HG03469 (cell line): ENCODE data around the gene RGS3.
"Not testable (repeated sequence)": the region's sequence is repeated elsewhere in the genome, so short reads cannot be mapped to it uniquely, and the experiment has no call there.

Experiments used
- ATAC-seq: cut with Tn5 transposase; IDR thresholded peaks from one replicate; pipeline ENCODE4 v1.9.1; 2021; ENCODE audit warnings: mild to moderate bottlenecking, moderate library complexity, moderate number of reproducible peaks; ENCODE audit not compliant: unreplicated experiment

RGS3 gene

DNA sequence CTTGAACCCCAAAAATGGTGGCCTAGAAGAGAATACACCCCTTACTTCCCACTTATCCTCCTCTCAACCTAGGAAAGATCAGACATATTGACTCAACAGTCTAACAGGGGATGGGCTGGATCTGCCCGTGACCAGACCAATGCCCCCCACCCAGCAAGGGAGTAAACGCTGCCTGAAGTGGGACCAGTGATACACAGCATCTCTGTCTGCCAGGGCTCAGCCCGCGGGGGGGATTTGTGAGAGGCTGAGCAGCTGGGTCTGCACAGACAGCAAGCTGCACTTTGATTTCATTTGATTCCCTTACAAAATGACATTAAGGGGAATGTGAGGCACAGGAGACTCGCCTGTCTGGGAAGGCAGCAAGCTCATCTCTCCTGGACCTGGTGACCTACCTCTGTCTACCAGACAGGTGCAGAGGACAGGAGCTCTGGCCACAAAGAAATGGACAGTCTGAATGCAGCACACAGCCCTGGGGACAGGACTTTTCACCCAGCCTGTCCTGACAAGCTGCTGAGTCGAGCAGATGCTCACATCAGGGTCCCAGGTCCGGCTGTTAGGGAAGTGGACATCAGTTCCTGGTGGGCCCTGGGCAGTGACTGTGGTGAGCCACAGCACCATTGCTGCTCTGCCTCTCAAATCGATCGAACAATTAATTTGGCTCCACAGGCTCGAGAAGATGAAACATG, 79.9 kb downstream of the RGS3 start:
- no peak for ATAC-seq

DNA sequence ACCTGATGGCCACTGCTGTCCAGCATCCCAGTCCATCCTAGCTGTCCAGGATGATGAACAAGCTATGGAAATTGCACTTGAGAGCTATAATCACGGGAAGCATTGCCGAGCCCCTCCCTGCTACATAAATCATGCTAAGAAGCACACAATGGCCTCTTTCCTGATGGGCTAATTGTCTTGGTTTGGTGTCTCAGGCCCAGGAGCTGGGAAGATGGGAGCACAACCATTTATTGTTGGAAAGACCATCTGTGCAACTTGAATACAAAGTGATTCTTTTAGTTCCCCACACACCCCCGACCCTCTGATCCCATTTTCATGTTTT, 80.4 kb downstream of the RGS3 start:
- ATAC-seq = no peak

DNA sequence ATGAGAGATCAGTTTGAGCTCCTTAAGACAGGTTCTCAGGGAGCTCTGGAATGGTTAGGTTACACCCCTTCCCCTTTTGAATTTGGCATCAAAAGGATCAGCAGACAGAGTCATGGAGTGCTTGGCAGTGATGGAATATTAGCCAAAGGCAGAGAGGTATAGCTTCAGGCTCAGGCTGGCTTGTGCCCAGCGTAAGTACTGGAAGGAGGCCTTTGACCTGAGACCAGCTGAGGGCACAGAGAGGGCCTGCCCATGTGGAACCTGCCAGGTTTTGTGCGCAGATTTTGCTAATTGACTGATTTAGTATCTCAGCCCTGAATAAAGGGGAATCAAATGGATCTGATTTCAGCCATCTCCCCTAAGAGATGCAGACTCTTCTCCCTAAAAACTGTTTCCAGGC, 81.5 kb downstream of the RGS3 start:
- no peak for ATAC-seq

DNA sequence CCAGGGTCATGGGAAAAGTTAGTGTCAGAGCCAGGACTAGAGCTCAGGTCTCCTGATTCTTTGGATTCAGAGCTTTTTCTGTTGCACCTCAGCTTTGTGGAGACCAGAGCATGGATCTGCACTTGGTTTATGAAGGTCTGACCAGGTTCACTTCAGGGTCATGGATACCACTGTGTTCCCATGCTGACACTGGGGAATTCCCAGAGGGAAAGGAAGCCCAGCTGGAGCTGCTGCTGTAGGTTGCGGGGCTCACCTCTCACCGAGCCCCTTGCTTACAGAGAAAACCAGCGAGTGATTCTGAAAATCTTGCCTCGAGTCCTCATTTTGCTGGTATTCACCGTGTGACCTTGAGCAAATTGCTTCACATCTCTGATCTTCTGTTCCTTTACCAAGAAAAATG, 83.0 kb downstream of the RGS3 start:
- no peak for ATAC-seq

DNA sequence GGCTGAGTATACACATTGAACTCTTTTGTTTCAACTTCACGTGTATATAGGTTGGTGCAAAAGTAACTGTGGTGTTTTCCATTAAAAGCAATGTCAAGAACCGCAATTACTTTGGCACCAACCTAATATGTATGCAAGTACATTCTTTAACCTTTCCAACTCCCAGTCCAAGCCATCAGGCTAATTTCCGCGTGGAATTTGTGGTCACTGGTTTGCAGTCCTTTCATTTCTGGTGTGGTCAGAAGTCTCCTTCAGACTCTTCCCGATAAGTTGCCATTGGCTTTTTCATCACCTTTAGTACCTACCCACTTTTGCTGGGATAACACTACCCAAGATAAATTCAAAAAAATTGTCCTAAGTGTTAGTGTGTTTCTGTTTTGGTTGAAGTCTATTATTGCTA, 84.0 kb downstream of the RGS3 start:
- ATAC-seq = no peak

DNA sequence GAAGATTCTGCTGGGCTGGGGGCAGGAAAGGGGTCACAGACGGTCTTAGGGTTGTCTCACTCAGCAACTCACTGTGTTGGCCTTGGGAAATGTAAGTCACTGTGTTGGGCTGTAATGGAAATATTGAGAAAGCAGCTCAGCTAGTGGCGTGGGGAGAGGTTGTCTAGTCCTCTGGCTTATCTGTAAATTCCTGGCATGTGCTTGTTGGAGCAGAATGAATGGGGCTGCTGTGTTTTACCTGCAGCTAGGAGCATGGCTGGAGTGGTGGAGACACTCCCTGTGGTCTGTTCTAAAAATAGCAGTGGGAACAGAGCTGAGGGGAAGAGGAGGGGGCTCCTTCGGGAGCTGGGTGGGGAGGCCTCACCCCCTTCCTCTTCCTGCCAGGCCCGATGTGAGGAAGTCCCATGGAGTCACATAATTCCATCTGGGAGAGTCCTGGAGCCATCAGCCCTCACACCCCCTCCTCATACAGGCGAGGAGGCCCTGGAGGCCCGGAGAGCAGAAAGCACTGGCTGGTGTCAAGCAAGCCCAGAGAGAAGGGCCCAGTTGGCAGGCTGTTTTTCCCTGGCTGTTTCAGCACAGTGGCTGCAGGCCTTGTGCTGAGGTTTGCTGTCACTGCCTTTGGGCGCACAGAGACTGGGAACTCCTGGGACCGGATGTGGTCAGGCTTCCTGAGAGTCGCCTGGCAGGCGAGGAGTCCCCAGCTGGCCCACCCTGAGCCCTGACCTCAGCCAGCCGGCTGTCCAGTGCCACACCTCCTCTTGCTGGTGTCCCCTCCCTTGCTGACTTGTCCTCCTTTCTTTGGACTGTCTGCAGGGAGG, 84.9 kb downstream of the RGS3 start:
- no peak for ATAC-seq

DNA sequence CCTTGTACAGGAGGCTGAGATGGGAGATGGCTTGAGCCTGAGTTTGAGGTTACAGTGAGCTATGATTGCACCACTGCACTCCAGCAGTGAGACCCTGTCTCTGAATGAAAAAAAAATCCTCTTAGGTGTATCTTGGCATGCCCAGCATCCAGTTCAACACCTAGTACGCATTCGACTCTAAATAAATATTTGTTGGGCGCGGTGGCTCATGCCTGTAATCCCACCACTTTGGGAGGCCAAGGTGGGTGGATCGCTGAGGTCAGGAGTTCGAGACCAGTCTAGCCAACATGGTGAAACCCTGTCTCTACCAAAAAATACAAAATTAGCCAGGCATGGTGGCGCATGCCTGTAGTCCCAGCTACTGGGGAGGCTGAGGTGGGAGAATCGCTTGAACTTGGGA, 86.4 kb downstream of the RGS3 start:
- not testable (repeated sequence) for ATAC-seq

DNA sequence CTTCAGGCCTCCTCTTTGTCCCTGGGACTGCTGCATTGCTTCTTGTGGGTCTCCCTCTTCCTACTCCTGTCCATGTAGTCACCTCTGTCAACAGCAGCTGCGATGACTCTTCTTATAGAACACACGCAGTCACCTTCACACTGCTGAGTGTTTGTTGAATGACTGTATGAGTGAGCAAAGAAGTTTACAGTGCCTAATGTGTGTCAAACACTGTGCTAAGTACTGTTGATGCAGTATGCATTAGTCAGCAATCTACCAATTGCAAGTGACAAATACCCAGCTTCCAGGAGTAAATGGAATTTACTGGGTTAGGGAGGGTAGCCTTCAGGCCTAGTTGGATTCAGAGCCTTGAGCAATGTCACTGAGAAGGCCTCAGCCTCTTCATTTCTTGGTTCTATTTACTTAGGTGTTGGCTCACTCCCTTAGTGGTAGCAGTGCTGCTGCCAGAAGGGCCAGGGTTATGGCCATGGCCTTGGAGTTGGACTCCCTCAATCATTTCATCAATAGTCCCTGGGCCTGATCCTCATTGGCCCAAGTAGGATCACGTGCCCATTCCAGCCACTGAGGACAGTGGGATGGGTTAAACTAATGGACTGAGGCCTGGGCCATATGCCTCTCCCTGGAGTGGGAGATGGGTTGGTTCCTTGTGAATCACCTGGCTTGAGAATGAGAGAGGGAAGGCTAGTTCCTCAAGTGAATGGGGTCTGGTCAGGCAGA, 93.5 kb downstream of the RGS3 start:
- ATAC-seq = no peak

DNA sequence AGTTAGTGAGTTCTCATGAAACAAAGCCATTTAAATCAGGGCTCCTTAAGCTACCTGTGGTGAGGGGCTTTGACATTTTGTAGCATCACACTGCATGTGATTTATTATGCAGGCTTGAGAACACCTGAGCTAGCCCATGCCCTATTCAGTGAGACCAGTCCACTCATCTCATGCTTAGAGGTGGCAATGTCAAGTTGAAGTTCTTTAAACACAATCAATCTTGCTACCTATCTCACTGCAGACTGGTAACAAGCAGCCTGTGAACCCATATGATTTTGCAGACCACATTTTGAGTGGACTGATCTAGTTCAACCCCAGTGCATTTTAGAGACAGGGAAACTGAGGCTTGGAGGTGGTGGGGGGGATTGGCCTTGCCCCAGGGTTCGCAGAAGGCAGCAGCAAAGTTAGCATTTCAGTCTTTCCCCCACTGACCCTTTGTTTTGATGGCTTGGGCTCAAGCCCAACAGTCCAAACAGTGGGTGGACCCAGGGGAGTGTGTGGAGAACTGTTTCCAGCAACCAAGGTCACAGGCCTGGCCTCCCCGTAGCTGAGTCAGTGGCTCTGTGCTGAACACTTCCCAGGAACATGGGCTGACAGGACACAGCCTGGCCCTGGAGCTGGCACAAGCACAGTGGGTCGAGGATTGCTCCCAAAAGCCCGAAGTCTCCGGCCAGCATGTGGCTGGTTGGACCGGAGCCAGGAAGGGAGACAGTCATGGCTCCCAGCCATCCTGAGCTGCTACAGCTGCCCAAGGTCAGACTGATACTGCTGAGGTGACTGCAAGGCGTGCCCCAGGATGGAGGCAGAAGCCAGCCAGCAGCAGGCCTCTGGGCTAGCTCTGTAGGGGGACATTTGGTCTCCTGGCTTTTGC, 95.3 kb downstream of the RGS3 start:
- ATAC-seq = no peak

DNA sequence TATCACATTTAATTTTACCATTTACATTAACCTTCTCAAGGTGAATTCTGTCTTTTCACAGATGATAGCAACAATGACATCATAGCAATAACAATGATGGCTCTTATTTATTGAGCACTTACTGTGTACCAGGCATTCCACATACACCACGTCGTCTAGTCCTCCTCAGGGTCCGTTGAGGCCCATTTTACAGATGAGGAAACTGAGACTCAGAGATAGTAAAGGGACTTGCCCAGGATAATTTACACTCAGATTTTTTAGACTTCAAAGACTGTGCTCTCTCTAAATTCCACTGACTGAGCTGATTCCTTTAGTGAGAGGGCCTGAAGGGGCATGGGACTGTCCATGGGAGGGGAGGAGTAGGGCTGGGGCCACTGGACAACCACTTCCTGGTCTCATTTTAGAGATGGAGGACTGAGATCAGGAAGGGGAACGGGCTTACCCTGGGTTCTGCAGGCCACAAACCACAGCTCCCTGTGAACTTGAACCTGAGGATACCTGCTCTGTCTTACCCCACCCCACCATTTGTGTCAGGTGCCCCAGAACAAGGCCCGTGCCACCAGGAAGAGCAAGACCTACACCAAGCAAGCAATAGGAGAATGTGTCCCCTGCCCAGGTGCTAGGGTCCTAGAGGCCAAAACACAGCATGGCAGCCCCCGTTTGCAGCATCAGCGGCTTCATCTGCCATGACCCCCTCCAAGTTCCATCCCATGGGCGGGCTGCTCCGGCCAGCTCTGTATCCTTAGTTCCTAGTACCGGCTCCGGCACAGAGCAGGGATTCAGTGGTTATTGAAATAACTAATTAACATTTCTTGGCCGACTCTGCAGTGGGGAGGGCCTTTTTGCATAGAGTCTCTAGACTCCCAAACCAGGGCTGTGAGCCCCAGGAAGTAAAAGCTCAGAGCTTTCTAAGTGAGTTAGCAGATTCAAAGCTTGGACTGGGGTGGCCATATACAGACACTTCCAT, 96.6 kb downstream of the RGS3 start:
- ATAC-seq = no peak

DNA sequence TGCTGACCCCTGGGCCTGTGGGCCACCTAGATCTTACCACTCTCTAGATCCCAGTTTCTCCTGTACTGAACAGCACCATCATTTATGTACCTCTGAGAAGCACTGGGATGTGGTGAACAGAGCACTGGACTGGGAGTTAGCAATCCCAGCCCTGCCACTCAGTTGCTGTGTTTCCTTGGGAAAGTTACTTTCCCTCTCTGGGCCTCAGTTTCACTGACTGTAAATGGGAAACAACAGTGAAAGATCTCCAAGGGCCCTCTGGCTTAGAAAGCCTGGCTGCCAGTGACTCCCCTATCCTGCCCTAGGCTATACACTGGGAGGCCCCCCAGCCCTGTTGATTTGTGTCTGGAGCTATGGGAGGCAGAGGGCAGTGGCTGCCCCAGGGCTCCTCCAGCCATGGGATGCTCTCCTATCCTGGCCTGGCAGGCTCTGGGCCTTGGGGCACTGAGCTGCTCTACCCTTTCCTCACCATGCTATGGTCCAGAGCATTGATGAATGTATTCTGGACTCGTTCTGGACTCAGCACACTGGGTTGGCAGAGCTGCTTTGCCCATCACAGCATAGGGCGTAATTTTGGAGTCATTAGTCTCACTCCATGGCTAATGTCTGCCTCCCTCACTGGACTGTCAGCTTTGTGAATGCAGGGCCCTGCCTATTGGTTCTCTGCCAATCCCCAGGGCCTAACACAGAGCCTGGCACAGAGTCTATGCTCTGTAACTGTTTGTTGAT, 99.3 kb downstream of the RGS3 start:
- no peak for ATAC-seq

DNA sequence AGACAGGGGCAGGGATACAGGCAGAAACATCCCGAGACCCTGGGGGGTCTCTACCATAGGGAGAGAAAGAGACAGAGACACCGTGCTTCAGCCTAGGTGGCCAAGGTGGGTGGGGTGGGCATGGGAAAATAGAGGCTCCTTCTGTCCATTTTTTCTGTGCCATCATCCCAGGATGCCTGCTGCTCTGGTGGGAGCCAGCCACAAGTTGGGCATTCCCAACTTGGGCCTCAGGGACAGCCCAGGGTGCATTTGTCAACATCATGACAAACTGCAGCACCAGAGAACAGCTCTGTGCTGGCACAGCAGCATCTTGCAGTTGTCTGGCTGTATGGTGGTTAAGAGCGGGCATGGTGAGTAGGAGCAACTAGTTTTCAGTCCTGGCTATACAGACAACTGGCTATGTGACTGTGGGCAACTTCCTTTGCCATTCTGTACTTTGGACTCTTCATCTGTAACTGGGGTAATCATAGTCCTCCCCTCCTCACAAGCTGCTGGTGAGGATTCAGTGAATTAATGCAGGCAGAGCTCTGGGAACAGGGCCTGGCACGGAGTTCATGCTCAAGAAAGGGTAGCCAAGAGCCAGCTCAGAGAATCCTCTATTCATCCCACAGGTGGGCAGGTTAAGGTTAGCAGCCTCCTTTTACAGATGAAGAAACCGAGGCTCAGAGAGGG, 100.4 kb downstream of the RGS3 start:
- no peak for ATAC-seq

DNA sequence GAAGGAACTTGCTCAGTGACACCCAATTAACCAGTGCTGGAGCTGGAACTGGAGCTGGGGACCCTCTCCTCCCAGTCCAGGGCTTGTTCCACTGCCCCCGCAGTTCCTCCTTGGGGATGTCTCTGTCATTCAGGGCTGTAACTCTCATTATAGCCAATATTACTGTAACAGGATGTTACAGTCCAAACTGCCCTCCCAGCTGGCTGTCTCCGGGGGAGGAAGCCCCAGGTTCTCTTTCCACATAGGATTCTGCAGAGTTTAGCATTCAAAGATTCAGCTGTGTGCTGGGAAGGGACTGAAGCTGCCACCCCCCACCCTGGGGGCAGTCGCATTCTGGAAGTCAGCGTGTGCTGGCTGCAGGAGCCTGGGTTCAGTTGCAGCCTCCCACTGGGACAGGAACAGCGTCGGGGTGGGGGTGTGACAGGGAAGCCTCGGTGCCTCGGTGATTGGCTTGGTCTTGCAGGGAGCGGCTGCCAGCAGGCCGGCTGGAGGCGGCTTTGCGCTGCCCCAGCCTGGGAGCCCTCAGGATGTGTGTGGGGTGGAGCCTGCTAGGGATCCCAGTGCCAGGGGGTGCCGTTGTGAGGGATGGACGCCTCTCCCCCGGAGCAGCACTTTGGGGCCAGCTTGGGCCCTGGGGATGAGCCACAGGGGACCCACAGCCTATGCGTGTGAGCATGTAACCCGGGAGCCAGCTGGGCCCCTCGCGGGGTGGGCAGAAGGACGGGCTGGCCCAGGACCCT, 101.1 kb downstream of the RGS3 start:
- ATAC-seq = no peak

DNA sequence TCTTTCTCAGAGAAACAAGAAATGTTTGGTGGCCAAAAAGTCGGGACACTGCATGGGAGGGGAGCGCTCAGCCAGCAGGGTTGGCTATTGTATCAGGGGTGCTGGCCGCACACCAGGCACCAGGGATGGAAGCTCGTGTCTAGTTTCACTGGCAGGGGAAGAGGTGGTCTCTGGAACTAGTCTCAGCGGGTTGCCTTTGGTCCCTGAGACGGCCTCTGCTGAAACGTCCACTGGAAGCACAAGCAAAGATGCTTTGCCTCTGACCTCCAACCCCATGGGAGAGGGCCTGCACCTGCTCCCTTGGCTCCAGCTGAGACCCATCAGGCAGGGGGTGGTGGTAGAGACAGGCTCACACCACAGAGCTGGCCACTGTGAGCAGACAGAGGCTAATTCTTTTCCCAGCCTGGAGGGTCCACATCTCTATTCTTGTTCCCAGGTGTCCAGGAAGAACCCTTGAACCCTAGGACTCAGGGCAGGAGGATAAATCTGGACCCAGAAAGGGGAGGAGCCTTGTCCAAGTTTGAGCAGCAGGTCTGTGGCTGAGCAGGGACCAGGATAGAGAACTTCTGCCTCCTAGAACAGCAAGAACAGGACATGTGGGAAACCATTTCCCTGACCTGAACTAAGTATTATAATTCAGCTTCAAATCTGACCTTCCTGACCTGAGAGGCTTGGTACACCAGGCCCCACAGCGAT, 102.6 kb downstream of the RGS3 start:
- no peak for ATAC-seq

DNA sequence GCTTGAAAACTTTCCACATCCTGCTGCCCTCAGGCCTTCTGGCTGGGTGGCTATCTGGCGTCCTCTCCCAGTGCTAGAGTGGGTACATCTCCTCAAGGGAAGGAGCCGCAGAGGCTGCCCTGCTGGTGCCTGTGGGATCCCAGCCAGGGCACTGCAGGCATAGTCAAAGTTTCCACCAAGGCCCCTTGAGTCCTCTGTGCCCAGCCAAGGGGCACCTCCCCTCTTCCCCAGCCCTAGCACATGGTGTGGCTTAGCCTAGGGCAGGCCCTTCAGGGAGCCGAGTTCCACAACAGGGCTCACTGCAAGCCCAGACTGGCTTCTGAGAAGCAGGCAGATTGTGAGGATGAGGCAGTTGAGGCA, 103.2 kb downstream of the RGS3 start:
- no peak for ATAC-seq

DNA sequence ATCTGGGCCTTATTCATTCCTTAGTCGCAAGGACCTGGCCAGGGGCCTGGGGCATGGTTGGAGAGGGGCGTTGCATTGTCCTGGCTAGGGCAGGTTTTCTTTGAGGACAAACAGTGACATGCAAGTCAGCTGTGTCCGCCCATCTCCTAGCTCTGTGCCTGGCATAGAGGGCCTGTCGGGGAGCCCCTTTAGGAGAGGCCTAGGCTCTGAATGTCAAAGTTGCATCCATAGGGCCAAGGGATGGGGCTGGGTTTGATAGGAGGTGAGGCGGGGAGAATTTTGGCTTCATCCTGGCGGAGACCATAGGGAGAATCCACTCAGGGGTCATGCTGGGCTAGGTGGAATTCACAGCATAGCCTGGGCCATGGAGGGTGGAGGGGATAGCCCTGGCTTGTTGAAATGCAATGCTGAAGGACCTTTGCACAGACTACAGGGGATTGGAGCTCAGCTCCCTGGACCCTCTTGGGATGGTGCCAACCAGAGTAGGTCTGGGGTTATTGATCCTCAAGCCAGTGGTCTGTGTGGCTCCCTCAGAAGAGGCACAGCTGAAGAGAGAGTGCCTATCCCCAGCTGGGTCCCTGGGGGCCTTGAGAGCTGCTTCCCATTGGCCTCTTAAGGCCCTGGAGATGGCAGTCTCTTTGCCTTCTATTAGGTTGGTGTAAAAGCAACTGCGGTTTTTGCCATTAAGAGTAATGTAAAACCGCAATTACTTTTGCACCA, 104.0 kb downstream of the RGS3 start:
- ATAC-seq = no peak

DNA sequence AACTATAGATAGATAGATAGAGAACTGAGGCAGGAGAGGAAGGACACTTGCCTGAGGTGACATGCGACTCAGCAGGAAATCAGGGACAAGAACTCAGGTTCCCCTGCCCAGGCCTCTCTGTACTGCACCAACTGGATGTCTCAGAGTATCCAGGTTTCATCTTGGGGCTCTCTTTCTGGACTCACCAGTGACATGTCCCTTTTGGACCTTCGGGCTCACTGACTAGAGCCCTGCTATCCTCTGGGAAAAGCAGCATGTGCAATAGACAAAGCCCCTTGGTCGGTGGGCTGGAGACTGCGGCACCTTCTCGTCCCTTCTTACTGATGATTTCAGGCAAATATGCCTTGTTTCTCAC, 104.5 kb downstream of the RGS3 start:
- ATAC-seq = no peak
